ENCODE measurements around the gene METTL25B. TPM values are rescaled to one million over a fixed set of nuclear protein-coding genes. Genes with fewer than 3 reads are reported as not detected.
A peak's percentile ranks its signal among the peaks of the same experiment; 100 is the strongest.

The METTL25B gene
- total and polyA plus RNA-seq, 2 of the 13 experiments (the other 11 are each of a cell fraction or from before 2014, with no cell fraction given), result 11.9 to 24.0 TPM

DNA sequence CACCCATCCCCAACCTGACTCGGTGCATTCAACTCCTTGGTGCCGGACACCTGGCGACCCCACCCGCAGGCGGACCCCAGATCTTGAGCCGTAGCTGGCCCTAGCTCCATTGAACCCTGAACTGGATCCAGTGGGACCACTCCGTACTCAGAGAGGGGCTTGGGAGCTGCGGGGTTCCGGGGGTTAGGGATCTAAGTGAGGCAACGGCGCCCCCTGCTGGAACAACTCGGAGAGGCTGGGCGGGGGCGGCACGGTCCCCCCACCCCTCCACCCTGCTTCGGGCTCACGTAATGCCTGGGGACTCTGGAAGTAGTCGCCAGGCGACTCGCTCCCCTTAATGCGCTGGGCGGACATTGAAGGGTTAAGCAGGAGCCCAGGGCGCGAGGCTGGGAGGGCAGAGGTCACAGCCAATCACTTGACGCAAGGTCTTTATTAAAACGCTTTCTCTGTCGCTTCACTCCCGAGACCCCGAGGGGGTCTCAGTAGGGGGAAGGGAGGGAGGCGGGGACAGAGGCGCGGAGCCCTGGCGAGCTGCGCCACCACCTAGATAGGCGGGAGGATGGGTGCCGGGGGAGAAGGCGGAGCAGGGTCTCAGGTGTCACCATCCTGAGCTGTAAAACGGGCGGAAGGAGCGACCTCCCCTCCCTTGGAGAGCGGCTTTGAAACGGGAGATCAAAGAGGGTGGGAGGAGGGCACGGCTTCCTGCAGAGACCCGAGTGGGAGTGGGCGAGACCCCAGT is 22.2 kb upstream of the METTL25B start (continued):
- TF ChIP-seq TEAD3 (CRISPR knock-in tag; optimal IDR thresholded peaks at IDR 0.05; ENCODE audit: borderline replicate concordance) (peak; percentile 6), KDM5A (IDR thresholded peaks at IDR 0.05; ENCODE audit: borderline replicate concordance, low read length) (no peak), ZBTB7A (CRISPR knock-in tag; IDR thresholded peaks at IDR 0.05) (peak; percentile 47; the same call in 1 of the 2 replicates), SIX4 (CRISPR knock-in tag; IDR thresholded peaks at IDR 0.05) (peak; percentile 79), SIX1 (CRISPR knock-in tag; IDR thresholded peaks at IDR 0.05; ENCODE audit: borderline replicate concordance) (no peak), ZNF605 (CRISPR knock-in tag; IDR thresholded peaks at IDR 0.05) (peak; percentile 64), HNF1A (IDR thresholded peaks at IDR 0.05; ENCODE audit: low read depth) (no peak), HNF1A (CRISPR knock-in tag; IDR thresholded peaks at IDR 0.05; ENCODE audit: borderline replicate concordance) (no peak), ZNF513 (CRISPR knock-in tag; conservative IDR thresholded peaks at IDR 0.05) (no peak), U2AF1 (optimal IDR thresholded peaks at IDR 0.05; ENCODE audit: low read depth, low read length) (no peak), REPIN1 (CRISPR knock-in tag; IDR thresholded peaks at IDR 0.05; ENCODE audit: borderline replicate concordance, low read depth) (no peak), SKI (IDR thresholded peaks at IDR 0.05; ENCODE audit: partially characterized antibody) (no peak), MAFG (CRISPR knock-in tag; IDR thresholded peaks at IDR 0.05) (no peak), GATAD1 (CRISPR knock-in tag; IDR thresholded peaks at IDR 0.05) (no peak), RBM39 (IDR thresholded peaks at IDR 0.05; ENCODE audit: low read depth, low read length, poor library complexity, severe bottlenecking) (no peak), HOMEZ (CRISPR knock-in tag; IDR thresholded peaks at IDR 0.05; ENCODE audit: low read depth) (no peak), THAP8 (CRISPR knock-in tag; IDR thresholded peaks at IDR 0.05; ENCODE audit: borderline replicate concordance) (no peak)

Data from HepG2 (cell line).